B cell (primary cell): ENCODE data around the gene PFKM.

Experiments
- EZH2 ChIP-seq: IDR thresholded peaks from 2 replicates; pipeline ENCODE4 v1.6.1; 2012; ENCODE audit warnings: borderline replicate concordance, low read depth, mild to moderate bottlenecking, moderate library complexity, low read length; ENCODE audit not compliant: insufficient read depth, poor library complexity, severe bottlenecking
- TF ChIP-seq, protein P1 (sequence below): fragments of 200-600 bp; IDR thresholded peaks from one replicate; pipeline ENCODE4 v1.8.0; 2022; ENCODE audit warnings: antibody characterized with exemption, mild to moderate bottlenecking

DNA sequence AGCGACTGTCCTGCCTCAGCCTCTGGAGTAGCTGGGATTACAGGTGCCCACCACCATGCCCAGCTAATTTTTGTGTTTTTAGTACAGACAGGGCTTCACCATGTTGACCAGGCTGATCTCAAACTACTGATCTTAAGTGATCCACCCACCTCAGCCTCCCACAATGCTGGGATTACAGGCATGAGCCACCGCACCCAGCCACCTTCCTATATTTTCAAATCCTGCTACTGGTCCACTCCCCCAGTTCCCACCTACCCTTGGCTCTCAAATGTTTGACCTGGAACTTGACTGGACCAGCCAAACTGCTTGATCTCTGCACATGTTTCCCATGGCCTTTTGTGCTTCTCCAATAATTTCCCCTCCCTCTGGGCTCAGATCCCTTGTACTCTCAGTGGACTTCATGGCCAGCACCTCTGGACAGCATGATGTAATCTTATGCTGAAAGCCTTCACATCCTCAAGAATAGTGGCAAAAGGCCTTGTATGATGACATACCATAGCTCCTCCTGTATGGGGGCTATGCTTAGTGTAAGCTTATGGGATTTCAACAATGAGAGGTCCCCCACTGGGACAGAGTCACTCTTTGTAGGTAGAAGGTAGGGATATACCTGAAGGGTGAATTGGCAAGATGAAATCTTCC lies 61.8 kb downstream of the PFKM start:
- TF ChIP-seq, protein P1, sequence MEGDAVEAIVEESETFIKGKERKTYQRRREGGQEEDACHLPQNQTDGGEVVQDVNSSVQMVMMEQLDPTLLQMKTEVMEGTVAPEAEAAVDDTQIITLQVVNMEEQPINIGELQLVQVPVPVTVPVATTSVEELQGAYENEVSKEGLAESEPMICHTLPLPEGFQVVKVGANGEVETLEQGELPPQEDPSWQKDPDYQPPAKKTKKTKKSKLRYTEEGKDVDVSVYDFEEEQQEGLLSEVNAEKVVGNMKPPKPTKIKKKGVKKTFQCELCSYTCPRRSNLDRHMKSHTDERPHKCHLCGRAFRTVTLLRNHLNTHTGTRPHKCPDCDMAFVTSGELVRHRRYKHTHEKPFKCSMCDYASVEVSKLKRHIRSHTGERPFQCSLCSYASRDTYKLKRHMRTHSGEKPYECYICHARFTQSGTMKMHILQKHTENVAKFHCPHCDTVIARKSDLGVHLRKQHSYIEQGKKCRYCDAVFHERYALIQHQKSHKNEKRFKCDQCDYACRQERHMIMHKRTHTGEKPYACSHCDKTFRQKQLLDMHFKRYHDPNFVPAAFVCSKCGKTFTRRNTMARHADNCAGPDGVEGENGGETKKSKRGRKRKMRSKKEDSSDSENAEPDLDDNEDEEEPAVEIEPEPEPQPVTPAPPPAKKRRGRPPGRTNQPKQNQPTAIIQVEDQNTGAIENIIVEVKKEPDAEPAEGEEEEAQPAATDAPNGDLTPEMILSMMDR = no peak
- no peak for TF ChIP-seq EZH2
